MM.1S (cell line): Measurements from ENCODE around the gene SETBP1.

ENCODE experiments used
- DNase-seq: peaks from one replicate; pipeline ENCODE4 v3.0.0-alpha.2; 2015
- H2AFZ ChIP-seq: fragments of 300-600 bp; sonication (generic); 2 replicates; pipeline ENCODE4 v1.6.0; 2016; ENCODE audit warnings: antibody characterized with exemption, low read length
- H3F3A ChIP-seq: fragments of 300-600 bp; sonication (generic); 2 replicates; pipeline ENCODE4 v1.6.1; 2016; ENCODE audit warnings: mild to moderate bottlenecking, antibody characterized with exemption, low read length, moderate library complexity, mixed read lengths; ENCODE audit not compliant: insufficient read depth
- H3K27ac ChIP-seq: fragments of 300-600 bp; sonication (generic); 2 replicates; pipeline ENCODE4 v1.5.1; 2016; ENCODE audit warnings: mild to moderate bottlenecking, low read length
- H3K27me3 ChIP-seq: fragments of 300-600 bp; sonication (generic); replicated peaks from 2 replicates; pipeline ENCODE4 v1.6.0; 2016; ENCODE audit warnings: low read length; ENCODE audit not compliant: insufficient read depth
- H3K36me3 ChIP-seq: fragments of 300-600 bp; sonication (generic); replicated peaks from 2 replicates; pipeline ENCODE4 v1.6.1; 2016; ENCODE audit warnings: mild to moderate bottlenecking, low read length, mixed read lengths; ENCODE audit not compliant: insufficient read depth
- H3K4me1 ChIP-seq: fragments of 300-600 bp; sonication (generic); 2 replicates; pipeline ENCODE4 v1.6.1; 2016; ENCODE audit warnings: low read length, mixed read lengths
- H3K4me2 ChIP-seq: fragments of 300-600 bp; sonication (generic); 2 replicates; pipeline ENCODE4 v1.6.0; 2016; ENCODE audit warnings: low read depth, low read length
- H3K4me3 ChIP-seq: fragments of 300-600 bp; sonication (generic); 2 replicates; pipeline ENCODE4 v1.5.1; 2016; ENCODE audit warnings: low read length, mixed read lengths
- H3K79me2 ChIP-seq: fragments of 300-600 bp; sonication (generic); 2 replicates; pipeline ENCODE4 v1.6.1; 2016; ENCODE audit warnings: mixed run types, low read length, mixed read lengths
- H3K9ac ChIP-seq: fragments of 300-600 bp; sonication (generic); 2 replicates; pipeline ENCODE4 v1.6.1; 2016; ENCODE audit warnings: low read length, mixed read lengths
- H3K9me2 ChIP-seq: fragments of 300-600 bp; sonication (generic); replicated peaks from 2 replicates; pipeline ENCODE4 v1.6.1; 2016; ENCODE audit warnings: mild to moderate bottlenecking, low read length, mixed read lengths; ENCODE audit not compliant: insufficient read depth
- H3K9me3 ChIP-seq: fragments of 300-600 bp; sonication (generic); replicated peaks from 2 replicates; pipeline ENCODE4 v1.6.1; 2016; ENCODE audit warnings: mild to moderate bottlenecking, low read length, mixed read lengths; ENCODE audit not compliant: insufficient read depth
- H4K20me1 ChIP-seq: fragments of 300-600 bp; sonication (generic); 2 replicates; pipeline ENCODE4 v1.6.1; 2016; ENCODE audit warnings: mild to moderate bottlenecking, low read length, moderate library complexity, mixed read lengths; ENCODE audit not compliant: insufficient read depth
- CTCF ChIP-seq: fragments of 300-600 bp; sonication (generic); IDR thresholded peaks from 2 replicates; pipeline ENCODE4 v1.5.1; 2016; ENCODE audit warnings: antibody characterized with exemption, low read length, mixed read lengths
- EZH2 ChIP-seq: fragments of 300-600 bp; sonication (generic); optimal IDR thresholded peaks from 2 replicates; pipeline ENCODE3; 2017; ENCODE audit warnings: low read depth, mild to moderate bottlenecking, antibody characterized with exemption, low read length, mixed read lengths
- EZH2phosphoT487 ChIP-seq: fragments of 300-600 bp; sonication (generic); IDR thresholded peaks from 2 replicates; pipeline ENCODE4 v1.6.1; 2018; ENCODE audit warnings: antibody characterized with exemption, low read length

SETBP1 gene

GRCh38 chr18:44880170-44880569 is 199.5 kb downstream of the SETBP1 start:
- Histone ChIP-seq H3K27me3 (no peaks in the 10 kb centered on the region), H3K36me3 (no peaks in the 10 kb centered on the region), H3K9me3 (no peaks in the 10 kb centered on the region), H3K79me2 (peaks cover 50% of the 10 kb centered on the region), H3K4me3 (no peak overlapping the region), H2AFZ (no peak overlapping the region), H3K4me1 (peaks cover 7% of the 10 kb centered on the region), H3K9ac (no peak overlapping the region), H3F3A (no peaks in the 10 kb centered on the region), H3K9me2 (no peaks in the 10 kb centered on the region), H3K27ac (no peak overlapping the region), H3K4me2 (no peak overlapping the region), H4K20me1 (no peaks in the 10 kb centered on the region)
- DNase-seq, result no peak
- TF ChIP-seq EZH2, result no peak
- TF ChIP-seq CTCF, result no peak
- TF ChIP-seq EZH2phosphoT487, result no peak

- H3K79me2 ChIP-seq, result peaks cover 58% of the 10 kb centered on the region
- no peaks in the 10 kb centered on the region for H3F3A ChIP-seq
- no peak overlapping the region for H3K27ac ChIP-seq
- TF ChIP-seq EZH2 (no peak), EZH2phosphoT487 (no peak), CTCF (no peak)
- H3K4me1 ChIP-seq, result peaks cover 13% of the 10 kb centered on the region
- H3K9me3 ChIP-seq, result no peaks in the 10 kb centered on the region
- H3K27me3 ChIP-seq, result no peaks in the 10 kb centered on the region
- no peak overlapping the region for H3K9ac ChIP-seq
- H3K36me3 ChIP-seq, result no peaks in the 10 kb centered on the region
- H3K9me2 ChIP-seq, result no peaks in the 10 kb centered on the region
- H3K4me3 ChIP-seq, result no peak overlapping the region
- H2AFZ ChIP-seq, result no peak overlapping the region
- DNase-seq, result no peak
- H3K4me2 ChIP-seq, result no peak overlapping the region
- H4K20me1 ChIP-seq, result no peaks in the 10 kb centered on the region
Measured at GRCh38 chr18:44881461-44882162, 200.9 kb downstream of the SETBP1 start.

- Histone ChIP-seq H4K20me1 (no peaks in the 10 kb centered on the region), H3K4me1 (peaks cover 20% of the 10 kb centered on the region), H2AFZ (no peak overlapping the region), H3K9me2 (no peaks in the 10 kb centered on the region), H3K9ac (no peak overlapping the region), H3K27me3 (no peaks in the 10 kb centered on the region), H3K4me2 (no peak overlapping the region), H3K9me3 (no peaks in the 10 kb centered on the region), H3K27ac (no peak overlapping the region), H3K36me3 (no peaks in the 10 kb centered on the region), H3F3A (peaks cover 4% of the 10 kb centered on the region; the same call in 1 of the 2 replicates), H3K4me3 (no peak overlapping the region), H3K79me2 (peaks cover 58% of the 10 kb centered on the region)
- no peak for DNase-seq
- TF ChIP-seq EZH2 (no peak), EZH2phosphoT487 (no peak), CTCF (no peak)
Measured at GRCh38 chr18:44882163-44882868, 201.6 kb downstream of the SETBP1 start.
